H9 (cell line): ENCODE measurements around the gene STYXL1. TPM values are rescaled to one million over a fixed set of nuclear protein-coding genes. Genes with fewer than 3 reads are reported as not detected.

Experiments
- DNase-seq: peaks from one replicate; pipeline ENCODE4 v3.0.0-alpha.2; 2017
- H2AFZ ChIP-seq: one replicate; pipeline ENCODE4 v1.6.1; 2013; ENCODE audit warnings: mild to moderate bottlenecking, low read length, control low read depth, moderate library complexity
- H2AK5ac ChIP-seq: 2 replicates; pipeline ENCODE4 v1.6.1; 2013; ENCODE audit warnings: low read length, control low read depth, mixed read lengths; ENCODE audit not compliant: insufficient read length
- H2BK120ac ChIP-seq: one replicate; pipeline ENCODE4 v1.6.1; 2013; ENCODE audit warnings: low read depth, mild to moderate bottlenecking, low read length, control low read depth, inconsistent platforms; ENCODE audit not compliant: poor library complexity, severe bottlenecking
- H2BK12ac ChIP-seq: 2 replicates; pipeline ENCODE4 v1.6.1; 2013; ENCODE audit warnings: low read length, control low read depth, mixed read lengths, low read depth; ENCODE audit not compliant: insufficient read length
- H2BK15ac ChIP-seq: 2 replicates; pipeline ENCODE4 v1.6.1; 2013; ENCODE audit warnings: low read depth, low read length, control low read depth
- H2BK20ac ChIP-seq: one replicate; pipeline ENCODE4 v1.6.1; 2013; ENCODE audit warnings: low read depth, mild to moderate bottlenecking, low read length, control low read depth, inconsistent platforms; ENCODE audit not compliant: poor library complexity, severe bottlenecking
- H2BK5ac ChIP-seq: 2 replicates; pipeline ENCODE4 v1.6.1; 2013; ENCODE audit warnings: low read length, control low read depth, mixed read lengths; ENCODE audit not compliant: insufficient read length
- H3K14ac ChIP-seq: 2 replicates; pipeline ENCODE4 v1.6.1; 2013; ENCODE audit warnings: low read length, control low read depth; ENCODE audit not compliant: insufficient read depth
- H3K18ac ChIP-seq: 2 replicates; pipeline ENCODE4 v1.6.1; 2013; ENCODE audit warnings: low read depth, mild to moderate bottlenecking, mixed read lengths, low read length, control low read depth; ENCODE audit not compliant: insufficient read length
- H3K23ac ChIP-seq: 2 replicates; pipeline ENCODE4 v1.6.1; 2013; ENCODE audit warnings: low read length, control low read depth, mixed read lengths, low read depth; ENCODE audit not compliant: insufficient read length
- H3K23me2 ChIP-seq: 2 replicates; pipeline ENCODE4 v1.6.1; 2013; ENCODE audit warnings: low read depth, mild to moderate bottlenecking, mixed read lengths, low read length, control low read depth; ENCODE audit not compliant: insufficient read length, poor library complexity, severe bottlenecking
- H3K27ac ChIP-seq: 2 replicates; pipeline ENCODE4 v1.5.1; 2013; ENCODE audit warnings: low read length, control low read depth, mixed read lengths, low read depth; ENCODE audit not compliant: insufficient read length
- H3K27me3 ChIP-seq: 2 replicates; pipeline ENCODE4 v1.6.1; 2013; ENCODE audit warnings: low read length, control low read depth, inconsistent platforms; ENCODE audit not compliant: insufficient read depth
- H3K4ac ChIP-seq: 2 replicates; pipeline ENCODE4 v1.6.1; 2013; ENCODE audit warnings: low read depth, mild to moderate bottlenecking, control low read depth, inconsistent platforms, low read length, moderate library complexity
- H3K4me1 ChIP-seq: 2 replicates; pipeline ENCODE4 v1.6.1; 2013; ENCODE audit warnings: low read length, control low read depth, inconsistent platforms; ENCODE audit not compliant: insufficient read depth
- H3K4me2 ChIP-seq: 2 replicates; pipeline ENCODE4 v1.6.1; 2013; ENCODE audit warnings: low read length, control low read depth, mixed read lengths; ENCODE audit not compliant: insufficient read length, insufficient read depth
- H3K56ac ChIP-seq: 2 replicates; pipeline ENCODE4 v1.6.1; 2013; ENCODE audit warnings: low read depth, mild to moderate bottlenecking, mixed read lengths, low read length, control low read depth; ENCODE audit not compliant: insufficient read length
- H3K79me1 ChIP-seq: 2 replicates; pipeline ENCODE4 v1.6.1; 2013; ENCODE audit warnings: low read depth, mild to moderate bottlenecking, moderate library complexity, low read length, control low read depth, inconsistent platforms; ENCODE audit not compliant: insufficient read depth, poor library complexity, severe bottlenecking
- H3K79me2 ChIP-seq: 2 replicates; pipeline ENCODE4 v1.6.1; 2013; ENCODE audit warnings: low read length, control low read depth, inconsistent platforms; ENCODE audit not compliant: insufficient read depth
- H3K9ac ChIP-seq: 2 replicates; pipeline ENCODE4 v1.6.1; 2013; ENCODE audit warnings: low read length, control low read depth, mixed read lengths; ENCODE audit not compliant: insufficient read length; ENCODE audit errors: extremely low read depth
- H3K9me3 ChIP-seq: one replicate; pipeline ENCODE4 v1.6.1; 2013; ENCODE audit warnings: low read depth, low read length, inconsistent platforms; ENCODE audit not compliant: control insufficient read depth
- H3T11ph ChIP-seq: one replicate; pipeline ENCODE4 v1.6.1; 2013; ENCODE audit warnings: mild to moderate bottlenecking, low read length, control low read depth, inconsistent platforms
- H4K20me1 ChIP-seq: one replicate; pipeline ENCODE4 v1.6.1; 2013; ENCODE audit not compliant: control insufficient read depth, insufficient read length, insufficient read depth
- H4K5ac ChIP-seq: 2 replicates; pipeline ENCODE4 v1.6.1; 2013; ENCODE audit warnings: low read depth, mild to moderate bottlenecking, mixed read lengths, low read length, control low read depth; ENCODE audit not compliant: insufficient read length
- H4K8ac ChIP-seq: replicated peaks from 2 replicates; pipeline ENCODE4 v1.6.1; 2013; ENCODE audit warnings: low read length, control low read depth, mixed read lengths, low read depth; ENCODE audit not compliant: insufficient read length
- H4K91ac ChIP-seq: 2 replicates; pipeline ENCODE4 v1.6.1; 2013; ENCODE audit warnings: low read depth, mild to moderate bottlenecking, moderate library complexity, mixed read lengths, low read length, control low read depth; ENCODE audit not compliant: insufficient read length
- H3K27ac Mint-ChIP-seq, 3 experiments: 2 replicates in 2 of 3; 3 replicates in 1 of 3; pipeline ENCODE4 v1.8.0; 2020 to 2021; ENCODE audit warnings: mixed read lengths in 3 of 3, mild to moderate bottlenecking in 1 of 3, moderate library complexity in 1 of 3
- H3K27me3 Mint-ChIP-seq: 2 replicates; pipeline ENCODE4 v1.8.0; 2021; ENCODE audit warnings: low read depth, mild to moderate bottlenecking, moderate library complexity, mixed read lengths
- H3K36me3 Mint-ChIP-seq, 3 experiments: 2 replicates in 2 of 3; 3 replicates in 1 of 3; pipeline ENCODE4 v1.8.0; 2020 to 2021; ENCODE audit warnings: low read depth in 3 of 3, mixed read lengths in 3 of 3; ENCODE audit not compliant: insufficient read depth in 1 of 3
- H3K4me1 Mint-ChIP-seq, 2 experiments: 2 replicates each; pipeline ENCODE4 v1.8.0; 2020; ENCODE audit warnings: mixed read lengths in 2 of 2
- H3K4me3 Mint-ChIP-seq, 2 experiments: 2 replicates in 1 of 2; 3 replicates in 1 of 2; pipeline ENCODE4 v1.8.0; 2020 to 2021; ENCODE audit warnings: mild to moderate bottlenecking in 2 of 2, mixed read lengths in 2 of 2, moderate library complexity in 1 of 2
- H3K9me3 Mint-ChIP-seq, 2 experiments: 2 replicates in 1 of 2; 3 replicates in 1 of 2; pipeline ENCODE4 v1.8.0; 2020; ENCODE audit warnings: mild to moderate bottlenecking in 2 of 2, mixed read lengths in 2 of 2, moderate library complexity in 1 of 2
- CTCF ChIP-seq: fragments of 200-600 bp; sonication (generic); conservative IDR thresholded peaks from 3 replicates; pipeline ENCODE4 v1.8.0; 2021; ENCODE audit warnings: antibody characterized with exemption, mild to moderate bottlenecking
- whole genome bisulfite sequencing: extraction: QIAGEN DNeasy Blood & Tissue Kit; methylation state at CpG from one replicate; pipeline ENCODE4 v1.1.7; 2013; ENCODE audit warnings: missing lambda C conversion rate, low lambda C conversion rate, mixed read lengths; ENCODE audit not compliant: insufficient read length; ENCODE audit errors: extremely low coverage; 5-methylcytosine and 5-hydroxymethylcytosine counted together
- total RNA-seq: library from RNA; stranded (reverse); gene quantifications from 2 replicates; pipeline ENCODE4 v1.2.1, GENCODE V29; 2021

STYXL1 gene
- total RNA-seq, 1 experiment from 2014 or later, result 38.7 TPM

- Histone ChIP-seq H4K5ac (no peak overlapping the region), H2BK120ac (no peak overlapping the region), H3K4ac (no peak overlapping the region), H2BK20ac (no peak overlapping the region), H3T11ph (no peak overlapping the region), H4K20me1 (no peaks in the 10 kb centered on the region), H3K27me3 (no peaks in the 10 kb centered on the region), H3K9ac (no peak overlapping the region), H2BK5ac (no peak overlapping the region), H3K14ac (no peak overlapping the region), H4K8ac (no peak overlapping the region), H3K56ac (no peak overlapping the region), H3K79me2 (no peaks in the 10 kb centered on the region), H3K18ac (no peak overlapping the region), H3K23me2 (no peaks in the 10 kb centered on the region), H3K79me1 (no peaks in the 10 kb centered on the region), H2BK12ac (no peak overlapping the region), H4K91ac (no peak overlapping the region), H2BK15ac (no peak overlapping the region), H3K4me2 (no peak overlapping the region), H3K27ac (no peak overlapping the region), H3K23ac (no peak overlapping the region), H2AK5ac (no peak overlapping the region), H3K9me3 (no peaks in the 10 kb centered on the region), H2AFZ (no peak overlapping the region), H3K4me1 (no peaks in the 10 kb centered on the region)
- no peak for TF ChIP-seq CTCF
- H3K36me3 Mint-ChIP-seq, result peaks cover 14 to 37% (median 34%) of the 10 kb centered on the region in 3 experiments
- no peak overlapping the region for H3K4me3 Mint-ChIP-seq
- no CpG with 5 or more reads among the region's 12 CpGs for WGBS
- no peaks in the 10 kb centered on the region for H3K4me1 Mint-ChIP-seq
- H3K27ac Mint-ChIP-seq, result no peak overlapping the region
- DNase-seq, result no peak
- no peaks in the 10 kb centered on the region for H3K9me3 Mint-ChIP-seq
- H3K27me3 Mint-ChIP-seq, result peaks cover 1% of the 10 kb centered on the region; the same call in 1 of the 2 replicates
These were observed 66.7 kb downstream of the STYXL1 start for GRCh38 chr7:75981203-75981452.
